ENCODE results near the gene PARP4.
"Not testable (repeated sequence)": the region's sequence is repeated elsewhere in the genome, so short reads cannot be mapped to it uniquely, and the experiment has no call there.

The PARP4 gene

GRCh38 chr13:24389506-24389905, 123.1 kb downstream of the PARP4 start:
- TF ChIP-seq, protein P1, sequence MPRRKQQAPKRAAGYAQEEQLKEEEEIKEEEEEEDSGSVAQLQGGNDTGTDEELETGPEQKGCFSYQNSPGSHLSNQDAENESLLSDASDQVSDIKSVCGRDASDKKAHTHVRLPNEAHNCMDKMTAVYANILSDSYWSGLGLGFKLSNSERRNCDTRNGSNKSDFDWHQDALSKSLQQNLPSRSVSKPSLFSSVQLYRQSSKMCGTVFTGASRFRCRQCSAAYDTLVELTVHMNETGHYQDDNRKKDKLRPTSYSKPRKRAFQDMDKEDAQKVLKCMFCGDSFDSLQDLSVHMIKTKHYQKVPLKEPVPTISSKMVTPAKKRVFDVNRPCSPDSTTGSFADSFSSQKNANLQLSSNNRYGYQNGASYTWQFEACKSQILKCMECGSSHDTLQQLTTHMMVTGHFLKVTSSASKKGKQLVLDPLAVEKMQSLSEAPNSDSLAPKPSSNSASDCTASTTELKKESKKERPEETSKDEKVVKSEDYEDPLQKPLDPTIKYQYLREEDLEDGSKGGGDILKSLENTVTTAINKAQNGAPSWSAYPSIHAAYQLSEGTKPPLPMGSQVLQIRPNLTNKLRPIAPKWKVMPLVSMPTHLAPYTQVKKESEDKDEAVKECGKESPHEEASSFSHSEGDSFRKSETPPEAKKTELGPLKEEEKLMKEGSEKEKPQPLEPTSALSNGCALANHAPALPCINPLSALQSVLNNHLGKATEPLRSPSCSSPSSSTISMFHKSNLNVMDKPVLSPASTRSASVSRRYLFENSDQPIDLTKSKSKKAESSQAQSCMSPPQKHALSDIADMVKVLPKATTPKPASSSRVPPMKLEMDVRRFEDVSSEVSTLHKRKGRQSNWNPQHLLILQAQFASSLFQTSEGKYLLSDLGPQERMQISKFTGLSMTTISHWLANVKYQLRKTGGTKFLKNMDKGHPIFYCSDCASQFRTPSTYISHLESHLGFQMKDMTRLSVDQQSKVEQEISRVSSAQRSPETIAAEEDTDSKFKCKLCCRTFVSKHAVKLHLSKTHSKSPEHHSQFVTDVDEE (CRISPR knock-in tag; IDR thresholded peaks at IDR 0.05): no peak
- TF ChIP-seq PPARA (CRISPR knock-in tag; IDR thresholded peaks at IDR 0.05; ENCODE audit: borderline replicate concordance) (no peak), ZNF565 (CRISPR knock-in tag; conservative IDR thresholded peaks at IDR 0.05; ENCODE audit: low read depth) (no peak), TCF4 (CRISPR knock-in tag; IDR thresholded peaks at IDR 0.05; ENCODE audit: borderline replicate concordance) (no peak), ISL1 (CRISPR knock-in tag; IDR thresholded peaks at IDR 0.05) (no peak), OSR1 (CRISPR knock-in tag; IDR thresholded peaks at IDR 0.05) (no peak), SNAI2 (CRISPR knock-in tag; IDR thresholded peaks at IDR 0.05) (no peak), GLIS3 (CRISPR knock-in tag; IDR thresholded peaks at IDR 0.05) (no peak), ARNTL (CRISPR knock-in tag; IDR thresholded peaks at IDR 0.05; ENCODE audit: borderline replicate concordance, low read depth) (no peak), RARB (CRISPR knock-in tag; IDR thresholded peaks at IDR 0.05) (no peak), ZFP30 (CRISPR knock-in tag; IDR thresholded peaks at IDR 0.05) (no peak), ZFP3 (CRISPR knock-in tag; IDR thresholded peaks at IDR 0.05) (no peak), ESRRG (CRISPR knock-in tag; IDR thresholded peaks at IDR 0.05) (no peak), TOX (CRISPR knock-in tag; IDR thresholded peaks at IDR 0.05; ENCODE audit: borderline replicate concordance) (no peak), ZNF70 (CRISPR knock-in tag; IDR thresholded peaks at IDR 0.05) (no peak), ZNF8 (CRISPR knock-in tag; IDR thresholded peaks at IDR 0.05) (no peak), BACH2 (CRISPR knock-in tag; IDR thresholded peaks at IDR 0.05; ENCODE audit: borderline replicate concordance) (no peak)
- TF ChIP-seq, protein P2, sequence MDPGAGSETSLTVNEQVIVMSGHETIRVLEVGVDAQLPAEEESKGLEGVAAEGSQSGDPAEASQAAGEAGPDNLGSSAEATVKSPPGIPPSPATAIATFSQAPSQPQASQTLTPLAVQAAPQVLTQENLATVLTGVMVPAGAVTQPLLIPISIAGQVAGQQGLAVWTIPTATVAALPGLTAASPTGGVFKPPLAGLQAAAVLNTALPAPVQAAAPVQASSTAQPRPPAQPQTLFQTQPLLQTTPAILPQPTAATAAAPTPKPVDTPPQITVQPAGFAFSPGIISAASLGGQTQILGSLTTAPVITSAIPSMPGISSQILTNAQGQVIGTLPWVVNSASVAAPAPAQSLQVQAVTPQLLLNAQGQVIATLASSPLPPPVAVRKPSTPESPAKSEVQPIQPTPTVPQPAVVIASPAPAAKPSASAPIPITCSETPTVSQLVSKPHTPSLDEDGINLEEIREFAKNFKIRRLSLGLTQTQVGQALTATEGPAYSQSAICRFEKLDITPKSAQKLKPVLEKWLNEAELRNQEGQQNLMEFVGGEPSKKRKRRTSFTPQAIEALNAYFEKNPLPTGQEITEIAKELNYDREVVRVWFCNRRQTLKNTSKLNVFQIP (CRISPR knock-in tag; IDR thresholded peaks at IDR 0.05; ENCODE audit: borderline replicate concordance, low read depth): no peak
- TF ChIP-seq, protein P3, sequence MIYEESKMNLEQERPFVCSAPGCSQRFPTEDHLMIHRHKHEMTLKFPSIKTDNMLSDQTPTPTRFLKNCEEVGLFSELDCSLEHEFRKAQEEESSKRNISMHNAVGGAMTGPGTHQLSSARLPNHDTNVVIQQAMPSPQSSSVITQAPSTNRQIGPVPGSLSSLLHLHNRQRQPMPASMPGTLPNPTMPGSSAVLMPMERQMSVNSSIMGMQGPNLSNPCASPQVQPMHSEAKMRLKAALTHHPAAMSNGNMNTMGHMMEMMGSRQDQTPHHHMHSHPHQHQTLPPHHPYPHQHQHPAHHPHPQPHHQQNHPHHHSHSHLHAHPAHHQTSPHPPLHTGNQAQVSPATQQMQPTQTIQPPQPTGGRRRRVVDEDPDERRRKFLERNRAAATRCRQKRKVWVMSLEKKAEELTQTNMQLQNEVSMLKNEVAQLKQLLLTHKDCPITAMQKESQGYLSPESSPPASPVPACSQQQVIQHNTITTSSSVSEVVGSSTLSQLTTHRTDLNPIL (CRISPR knock-in tag; IDR thresholded peaks at IDR 0.05; ENCODE audit: low read depth): no peak
- ATAC-seq: no peak

DNA sequence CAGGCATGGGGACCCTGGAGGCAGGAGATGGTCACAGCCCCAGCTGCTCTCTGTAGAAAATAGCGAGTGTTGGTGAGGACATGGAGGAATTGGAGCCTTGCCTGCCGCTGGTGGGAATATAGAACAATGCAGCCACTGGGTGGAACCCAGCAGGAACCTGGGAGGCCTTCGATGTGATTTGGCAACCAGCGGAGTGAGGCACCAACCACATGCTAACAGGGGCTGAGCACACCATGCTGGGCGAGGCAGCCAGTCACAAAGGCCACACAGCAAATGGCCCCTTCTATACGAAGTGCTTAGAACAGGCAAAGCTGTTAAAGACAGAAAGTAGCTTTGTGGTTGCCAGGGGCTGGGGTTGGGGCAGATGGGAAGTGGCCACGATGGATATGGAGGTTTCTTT, 123.8 kb downstream of the PARP4 start:
- not testable (repeated sequence) for ATAC-seq

- no peak for TF ChIP-seq ZNF565 (CRISPR knock-in tag; conservative IDR thresholded peaks at IDR 0.05; ENCODE audit: low read depth)
- TF ChIP-seq, protein P3 (CRISPR knock-in tag; IDR thresholded peaks at IDR 0.05; ENCODE audit: low read depth): no peak
- no peak for ATAC-seq
Measured at GRCh38 chr13:24386816-24387708, 125.5 kb downstream of the PARP4 start.

DNA sequence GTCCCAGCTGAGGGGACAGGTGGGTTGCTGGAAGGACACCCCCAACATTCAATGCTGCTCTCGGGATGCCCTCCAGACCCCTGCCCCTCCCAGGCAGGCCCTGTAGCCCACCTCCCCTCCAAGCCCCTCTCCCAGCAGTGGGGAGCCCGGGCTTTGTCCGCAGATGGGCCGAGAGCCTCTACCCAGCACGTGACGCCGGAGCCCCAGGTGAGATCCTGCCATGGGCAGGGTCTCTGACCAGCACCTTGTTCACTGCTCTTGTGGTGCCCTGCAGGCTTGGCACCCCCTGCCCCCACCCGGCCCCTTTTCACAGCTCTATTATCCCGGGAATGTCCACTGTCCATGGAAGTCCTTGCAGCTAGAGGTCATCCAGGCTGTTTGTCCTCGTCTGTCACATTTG, 126.7 kb downstream of the PARP4 start:
- no peak for ATAC-seq
- TF ChIP-seq ZC3H10 (CRISPR knock-in tag; IDR thresholded peaks at IDR 0.05) (no peak), BACH2 (CRISPR knock-in tag; IDR thresholded peaks at IDR 0.05; ENCODE audit: borderline replicate concordance) (no peak)

DNA sequence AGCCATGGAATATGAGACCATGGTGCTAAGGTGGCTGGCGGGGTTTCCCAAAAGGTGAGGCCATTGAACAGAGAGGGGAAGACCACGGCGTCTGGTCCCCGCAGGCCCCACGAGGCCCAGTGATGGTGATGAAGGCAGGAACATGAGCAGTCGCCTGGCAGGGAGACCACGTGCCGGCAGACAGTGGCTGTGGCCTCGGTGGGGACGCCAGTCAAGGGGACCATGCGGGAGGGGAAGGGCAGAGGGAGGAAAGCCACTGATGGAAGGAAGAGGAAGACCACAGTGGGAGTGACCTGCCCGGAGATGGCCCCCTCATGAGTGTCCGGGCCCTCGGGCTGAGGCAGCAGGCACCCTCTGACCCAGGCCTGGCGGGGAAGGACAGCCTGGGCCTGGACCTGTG, 127.6 kb downstream of the PARP4 start:
- not testable (repeated sequence) for ATAC-seq

GRCh38 chr13:24384091-24384490, 128.5 kb downstream of the PARP4 start:
- ATAC-seq: not testable (repeated sequence)
